C4-2B (cell line): ENCODE results near the gene KRT82.

Experiments
- H3K27ac ChIP-seq: fragments of 450-650 bp; 2 replicates; pipeline ENCODE4 v1.5.1; 2017
- ZFX ChIP-seq: fragments of 450-650 bp; IDR thresholded peaks from 2 replicates; pipeline ENCODE4 v1.6.1; 2017
- TF ChIP-seq, protein P1 (sequence below): fragments of 450-650 bp; conservative IDR thresholded peaks from 2 replicates; pipeline ENCODE4 v1.5.1; 2017; ENCODE audit warnings: mild to moderate bottlenecking

The KRT82 gene

DNA sequence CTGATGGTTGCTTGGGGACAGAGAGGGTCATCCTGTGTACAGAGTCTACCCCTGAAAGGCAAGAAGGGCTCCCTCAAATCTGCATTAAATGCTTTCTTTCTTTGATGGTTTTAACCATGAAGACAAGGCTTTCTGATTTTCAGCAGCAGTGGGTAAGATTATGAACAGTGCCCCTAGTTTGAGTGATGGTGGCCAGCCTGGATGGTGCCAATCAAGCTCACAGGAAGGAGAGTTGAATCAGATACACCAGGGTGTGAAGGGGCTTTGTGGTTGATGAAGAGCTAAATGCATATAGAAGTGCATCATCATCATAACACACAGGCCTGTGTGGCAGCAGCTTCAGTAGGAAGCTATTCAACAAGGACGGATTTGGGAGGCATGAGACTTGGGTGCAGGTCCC is 44.6 kb downstream of the KRT82 start:
- TF ChIP-seq, protein P1, sequence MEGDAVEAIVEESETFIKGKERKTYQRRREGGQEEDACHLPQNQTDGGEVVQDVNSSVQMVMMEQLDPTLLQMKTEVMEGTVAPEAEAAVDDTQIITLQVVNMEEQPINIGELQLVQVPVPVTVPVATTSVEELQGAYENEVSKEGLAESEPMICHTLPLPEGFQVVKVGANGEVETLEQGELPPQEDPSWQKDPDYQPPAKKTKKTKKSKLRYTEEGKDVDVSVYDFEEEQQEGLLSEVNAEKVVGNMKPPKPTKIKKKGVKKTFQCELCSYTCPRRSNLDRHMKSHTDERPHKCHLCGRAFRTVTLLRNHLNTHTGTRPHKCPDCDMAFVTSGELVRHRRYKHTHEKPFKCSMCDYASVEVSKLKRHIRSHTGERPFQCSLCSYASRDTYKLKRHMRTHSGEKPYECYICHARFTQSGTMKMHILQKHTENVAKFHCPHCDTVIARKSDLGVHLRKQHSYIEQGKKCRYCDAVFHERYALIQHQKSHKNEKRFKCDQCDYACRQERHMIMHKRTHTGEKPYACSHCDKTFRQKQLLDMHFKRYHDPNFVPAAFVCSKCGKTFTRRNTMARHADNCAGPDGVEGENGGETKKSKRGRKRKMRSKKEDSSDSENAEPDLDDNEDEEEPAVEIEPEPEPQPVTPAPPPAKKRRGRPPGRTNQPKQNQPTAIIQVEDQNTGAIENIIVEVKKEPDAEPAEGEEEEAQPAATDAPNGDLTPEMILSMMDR: no peak
- no peak for TF ChIP-seq ZFX
- H3K27ac ChIP-seq: no peak overlapping the region

DNA sequence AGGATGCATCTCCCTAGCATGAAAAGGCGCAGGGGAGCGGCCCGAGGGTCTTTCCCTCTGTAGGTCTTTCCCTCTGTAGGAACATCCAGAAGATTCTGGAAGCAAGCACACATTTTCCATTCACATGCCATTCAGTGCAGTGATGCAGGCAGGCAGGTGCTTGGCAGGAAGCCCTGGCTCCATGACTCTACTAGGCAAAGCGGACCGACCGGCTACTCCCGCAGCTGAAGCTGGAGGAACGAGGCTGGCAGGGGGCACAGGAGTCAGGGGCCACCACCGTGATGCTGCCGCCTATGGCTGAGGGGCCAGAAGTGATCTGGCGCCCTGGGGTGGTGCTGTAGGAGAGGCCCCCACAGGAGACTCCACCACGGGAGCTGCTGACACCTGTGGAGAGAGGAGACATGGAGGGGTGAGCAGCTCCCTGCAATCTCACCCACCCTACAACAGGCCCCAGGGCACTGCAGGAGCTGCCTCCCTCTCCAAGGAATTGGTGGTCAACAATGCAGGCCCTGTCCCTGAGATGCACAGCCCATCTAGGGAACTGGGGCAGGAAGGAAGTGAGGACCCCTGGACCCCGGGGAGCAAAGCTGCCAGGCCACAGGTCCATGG is 45.4 kb downstream of the KRT82 start:
- no peak for TF ChIP-seq ZFX
- TF ChIP-seq, protein P1: no peak
- no peak overlapping the region for H3K27ac ChIP-seq

DNA sequence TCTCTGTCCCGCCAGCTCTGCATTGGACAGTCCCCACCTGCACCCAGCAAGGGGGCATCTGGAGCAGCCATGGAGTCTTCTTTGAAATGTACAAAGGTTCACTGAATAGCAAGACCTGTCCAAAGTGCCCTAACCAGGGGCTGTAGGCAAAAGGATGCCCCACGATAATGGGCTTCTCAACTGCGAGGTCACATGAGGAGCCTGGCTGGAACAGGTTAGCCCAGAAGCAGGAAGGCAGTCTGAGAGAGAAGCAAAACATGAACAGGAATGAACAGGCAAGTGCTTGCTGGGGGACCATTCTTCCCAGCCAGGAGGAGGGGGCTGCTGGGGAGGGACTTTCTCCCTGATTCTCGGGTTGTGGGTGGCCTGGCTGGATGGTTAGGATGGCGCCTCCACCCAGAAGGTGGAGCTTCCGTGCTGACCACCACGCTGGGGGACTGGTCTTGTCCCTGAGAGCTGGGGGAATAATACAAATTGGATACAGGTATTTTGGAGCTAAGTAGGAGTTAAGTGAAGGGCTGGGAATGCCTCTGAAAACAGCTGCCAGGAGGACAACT is 46.0 kb downstream of the KRT82 start:
- no peak overlapping the region for H3K27ac ChIP-seq
- TF ChIP-seq, protein P1: no peak
- TF ChIP-seq ZFX: no peak

DNA sequence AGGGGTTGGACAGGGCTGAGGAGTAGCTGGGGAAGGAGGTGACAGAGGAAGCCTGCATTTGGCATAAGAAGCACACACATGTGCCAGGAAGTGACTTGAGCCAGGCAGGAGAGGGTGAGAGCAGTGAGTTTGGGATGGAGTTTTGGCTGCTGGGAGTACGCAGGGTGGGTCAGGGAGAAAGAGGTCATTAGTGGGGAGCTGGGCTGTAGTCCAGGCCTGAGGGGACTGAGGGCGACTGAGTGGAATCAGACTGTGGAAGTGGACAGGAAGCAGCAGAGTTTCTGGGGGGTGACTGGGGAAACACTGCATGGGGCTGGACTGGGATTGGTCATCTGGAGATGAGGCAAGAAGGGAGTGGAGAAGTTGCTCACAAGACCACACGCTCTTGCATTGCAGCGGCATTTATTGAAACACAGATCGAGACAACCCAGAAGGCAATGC is 46.5 kb downstream of the KRT82 start:
- H3K27ac ChIP-seq: no peak overlapping the region
- TF ChIP-seq ZFX: no peak
- TF ChIP-seq, protein P1: no peak

DNA sequence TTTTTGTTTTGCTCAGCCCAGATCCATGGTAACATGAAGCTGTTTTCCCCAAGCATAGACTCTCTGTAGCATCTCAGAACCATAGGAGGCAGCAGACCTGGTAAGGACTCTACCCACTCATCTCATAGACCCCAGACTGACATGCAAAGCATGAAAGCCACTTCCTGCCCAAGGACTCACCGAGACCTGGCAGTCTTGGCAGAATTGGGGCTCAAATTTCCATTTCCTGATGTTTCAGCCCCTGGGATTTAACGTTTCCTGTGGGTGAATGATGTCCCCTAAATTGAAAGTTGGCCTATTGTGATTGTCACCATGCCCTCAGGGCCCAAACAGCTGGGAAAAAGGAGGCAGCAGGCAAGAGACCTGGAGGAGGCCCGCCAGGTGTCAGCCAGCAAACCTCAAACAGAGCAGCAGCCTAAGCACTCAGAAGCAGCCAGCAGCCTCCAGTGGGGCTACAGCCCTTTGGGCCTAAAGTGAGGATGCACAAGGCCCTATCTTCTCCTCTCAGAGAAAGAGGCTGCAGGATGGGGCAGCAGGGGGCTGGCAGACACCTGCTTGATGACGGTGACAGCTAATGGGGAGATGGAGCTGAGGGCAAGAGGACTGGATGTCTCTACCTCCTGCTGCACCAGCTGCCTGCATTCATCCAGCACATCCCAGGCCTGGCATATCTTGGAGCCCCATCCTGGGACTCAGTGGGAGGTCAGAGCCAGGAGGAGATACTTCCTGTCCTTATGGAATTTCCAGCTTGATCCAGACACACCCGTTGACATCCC is 47.4 kb downstream of the KRT82 start:
- no peak for TF ChIP-seq ZFX
- TF ChIP-seq, protein P1: no peak
- no peak overlapping the region for H3K27ac ChIP-seq

DNA sequence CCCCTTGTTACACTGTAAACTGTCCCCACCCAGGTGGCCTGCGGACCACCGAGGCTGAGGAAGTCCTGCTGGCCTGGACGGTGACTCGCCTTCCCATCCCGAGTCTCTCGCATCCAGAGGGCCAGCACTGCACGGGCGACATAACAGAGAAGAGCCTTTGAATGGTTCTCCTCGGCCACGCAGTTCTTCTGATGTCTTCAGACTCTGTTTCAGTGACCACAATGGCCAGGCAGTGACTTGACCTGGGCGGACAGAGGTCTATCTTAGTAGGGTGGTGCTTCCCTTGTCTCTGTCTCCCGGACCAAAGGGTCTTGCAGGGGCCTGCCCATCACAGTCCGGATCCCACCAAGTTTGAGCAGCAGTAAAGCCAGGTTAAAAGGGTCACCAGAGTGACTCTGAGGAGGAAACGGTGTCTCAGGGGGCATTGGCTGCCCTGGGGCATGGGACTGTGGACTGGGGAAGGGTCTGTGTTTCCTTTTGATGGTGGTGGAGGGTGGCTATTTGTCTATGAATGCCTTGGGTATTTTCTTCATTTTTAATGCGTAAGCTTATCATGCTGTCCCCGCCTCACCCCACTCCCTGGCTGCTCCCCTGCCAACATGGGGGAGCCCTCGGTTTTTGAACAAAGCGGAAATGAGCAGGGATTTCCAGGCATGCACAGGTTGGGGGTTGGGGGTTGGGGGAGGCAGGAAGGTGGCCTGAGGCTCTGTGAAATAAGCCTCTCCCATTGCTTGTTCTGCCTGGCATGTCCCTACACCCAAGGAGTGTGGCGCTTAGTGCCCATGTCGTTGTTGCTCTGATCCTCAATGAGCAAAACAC is 49.2 kb downstream of the KRT82 start:
- H3K27ac ChIP-seq: no peak overlapping the region
- no peak for TF ChIP-seq ZFX
- TF ChIP-seq, protein P1: no peak
